Fibroblast of lung (primary cell): Measurements from ENCODE around the gene DHRS7C. TPM values are rescaled to one million over a fixed set of nuclear protein-coding genes. Genes with fewer than 3 reads are reported as not detected.

Experiments
- DNase-seq, 2 donors: peaks; one replicate each; pipeline versions ENCODE4 v3.0.0 to v3.0.0-alpha.2; 2010; ENCODE audit warnings: low read depth in 2 of 2
- H2AFZ ChIP-seq: 2 replicates; pipeline ENCODE4 v1.5.1; 2012; ENCODE audit warnings: low read length, control low read depth, inconsistent platforms
- H3K27ac ChIP-seq: 2 replicates; pipeline ENCODE4 v1.5.1; 2011; ENCODE audit warnings: low read length, control low read depth; ENCODE audit not compliant: insufficient read depth
- H3K27me3 ChIP-seq: 2 replicates; pipeline ENCODE4 v1.5.1; 2011; ENCODE audit warnings: mild to moderate bottlenecking, low read length; ENCODE audit not compliant: control insufficient read depth, insufficient read depth
- H3K36me3 ChIP-seq: 2 replicates; pipeline ENCODE4 v1.5.1; 2011; ENCODE audit warnings: low read length; ENCODE audit not compliant: control insufficient read depth, insufficient read depth
- H3K4me1 ChIP-seq: 2 replicates; pipeline ENCODE4 v1.5.1; 2011; ENCODE audit warnings: low read length; ENCODE audit not compliant: control insufficient read depth, insufficient read depth; ENCODE audit errors: extremely low read depth
- H3K4me2 ChIP-seq: 2 replicates; pipeline ENCODE4 v1.5.1; 2011; ENCODE audit warnings: low read length, control low read depth; ENCODE audit not compliant: insufficient read depth; ENCODE audit errors: extremely low read depth
- H3K4me3 ChIP-seq, 4 experiments: fragments of 200-600 bp in 1 of 4; sonication (generic) in 1 of 4; replicated peaks in 1 of 4; 2 replicates each; pipeline ENCODE4 v1.5.1; 2011 to 2016; ENCODE audit warnings: low read length in 4 of 4, low read depth in 3 of 4, mild to moderate bottlenecking in 3 of 4, control low read depth in 2 of 4, inconsistent platforms in 1 of 4, mixed read lengths in 1 of 4; ENCODE audit not compliant: insufficient read depth in 1 of 4; ENCODE audit errors: control extremely low read depth in 1 of 4
- H3K79me2 ChIP-seq: 2 replicates; pipeline ENCODE4 v1.5.1; 2012; ENCODE audit warnings: mild to moderate bottlenecking, low read length, inconsistent platforms; ENCODE audit not compliant: control insufficient read depth, insufficient read depth
- H3K9ac ChIP-seq: 2 replicates; pipeline ENCODE4 v1.5.1; 2011; ENCODE audit warnings: mild to moderate bottlenecking, low read length, control low read depth; ENCODE audit not compliant: insufficient read depth
- H3K9me3 ChIP-seq: 2 replicates; pipeline ENCODE4 v1.5.1; 2012; ENCODE audit warnings: low read depth, low read length; ENCODE audit not compliant: control insufficient read depth, insufficient read depth
- H4K20me1 ChIP-seq: 2 replicates; pipeline ENCODE4 v1.5.1; 2011; ENCODE audit warnings: low read length; ENCODE audit not compliant: control insufficient read depth, insufficient read depth; ENCODE audit errors: extremely low read depth
- CTCF ChIP-seq, 2 donors: IDR thresholded peaks in 1 of 2; conservative IDR thresholded peaks in 1 of 2; 1 replicate in 1 of 2; 2 replicates in 1 of 2; pipeline ENCODE4 v1.5.1; 2011 to 2012; ENCODE audit warnings: low read length in 2 of 2, control low read depth in 1 of 2, inconsistent platforms in 1 of 2, low read depth in 1 of 2, mild to moderate bottlenecking in 1 of 2
- EZH2 ChIP-seq: IDR thresholded peaks from 2 replicates; pipeline ENCODE4 v1.5.1; 2012; ENCODE audit warnings: low read length, control low read depth, mild to moderate bottlenecking; ENCODE audit errors: missing control alignments
- polyA plus RNA-seq, 2 donors: library from polyadenylated mRNA; depleted of rRNA in 1 of 2; stranded (reverse) in 1 of 2; unstranded in 1 of 2; fragments of >200 nt; gene quantifications; 2 replicates each; pipeline ENCODE4 v1.2.1, GENCODE V29; 2011 to 2012; ENCODE audit warnings: missing spikeins in 1 of 2
- total RNA-seq: library from RNA; depleted of rRNA; stranded (reverse); fragments of >200 nt; gene quantifications from 2 replicates; pipeline ENCODE4 v1.2.1, GENCODE V29; 2014

DHRS7C gene
- total and polyA plus RNA-seq, 2 donors (not counting 1 experiment from before 2014, with no cell fraction given), result not detected

- DNase-seq, result no peak
- no peak overlapping the region for H3K9ac ChIP-seq
- H3K4me1 ChIP-seq, result no peaks in the 10 kb centered on the region
- H2AFZ ChIP-seq, result no peak overlapping the region
- no peaks in the 10 kb centered on the region for H3K27me3 ChIP-seq
- no peaks in the 10 kb centered on the region for H4K20me1 ChIP-seq
- H3K9me3 ChIP-seq, result peaks cover 1% of the 10 kb centered on the region
- TF ChIP-seq EZH2, result no peak
- no peak for TF ChIP-seq CTCF (conservative IDR thresholded peaks at IDR 0.05 in 1 of 2, IDR thresholded peaks at IDR 0.05 in 1 of 2; ENCODE audit: low read depth in 1 of 2, low read length in 2 of 2)
- H3K4me3 ChIP-seq, result no peak overlapping the region
- H3K79me2 ChIP-seq, result no peaks in the 10 kb centered on the region
- no peak overlapping the region for H3K27ac ChIP-seq
- H3K36me3 ChIP-seq, result no peaks in the 10 kb centered on the region
- no peak overlapping the region for H3K4me2 ChIP-seq
Observed at GRCh38 chr17:9816472-9816871, 25.1 kb upstream of the DHRS7C start.

- no peak overlapping the region for H3K9ac ChIP-seq
- no peaks in the 10 kb centered on the region for H3K36me3 ChIP-seq
- no peaks in the 10 kb centered on the region for H3K79me2 ChIP-seq
- peaks cover 1% of the 10 kb centered on the region for H3K9me3 ChIP-seq
- TF ChIP-seq CTCF (conservative IDR thresholded peaks at IDR 0.05 in 1 of 2, IDR thresholded peaks at IDR 0.05 in 1 of 2; ENCODE audit: low read depth in 1 of 2, low read length in 2 of 2), result no peak
- no peak for DNase-seq
- no peak overlapping the region for H3K4me2 ChIP-seq
- no peaks in the 10 kb centered on the region for H4K20me1 ChIP-seq
- no peaks in the 10 kb centered on the region for H3K4me1 ChIP-seq
- no peaks in the 10 kb centered on the region for H3K27me3 ChIP-seq
- no peak overlapping the region for H3K27ac ChIP-seq
- H3K4me3 ChIP-seq, result no peak overlapping the region
- no peak overlapping the region for H2AFZ ChIP-seq
Observed at GRCh38 chr17:9814337-9814945, 23.0 kb upstream of the DHRS7C start.

- no peaks in the 10 kb centered on the region for H3K27me3 ChIP-seq
- no peak for TF ChIP-seq CTCF (conservative IDR thresholded peaks at IDR 0.05 in 1 of 2, IDR thresholded peaks at IDR 0.05 in 1 of 2; ENCODE audit: low read depth in 1 of 2, low read length in 2 of 2)
- TF ChIP-seq EZH2, result no peak
- no peak overlapping the region for H3K27ac ChIP-seq
- peaks cover 1% of the 10 kb centered on the region for H3K9me3 ChIP-seq
- no peak overlapping the region for H3K9ac ChIP-seq
- no peak overlapping the region for H3K4me3 ChIP-seq
- H3K4me1 ChIP-seq, result no peaks in the 10 kb centered on the region
- H3K4me2 ChIP-seq, result no peak overlapping the region
- DNase-seq, result no peak
- H2AFZ ChIP-seq, result no peak overlapping the region
- no peaks in the 10 kb centered on the region for H4K20me1 ChIP-seq
- no peaks in the 10 kb centered on the region for H3K36me3 ChIP-seq
- no peaks in the 10 kb centered on the region for H3K79me2 ChIP-seq
Observed at GRCh38 chr17:9813166-9813565, 21.8 kb upstream of the DHRS7C start.
